NCI-H2227 (cell line): ENCODE measurements around the gene WSCD2.

Experiments
- DNase-seq: peaks from one replicate; lab custom pipeline; 2025; ENCODE audit not compliant: unreplicated experiment; lab: John Stamatoyannopoulos, UW

The WSCD2 gene

GRCh38 chr12:108156717-108157116 is 27.6 kb downstream of the WSCD2 start:
- DNase-seq, result no peak

- no peak for DNase-seq
These were observed 28.9 kb downstream of the WSCD2 start for GRCh38 chr12:108157870-108158459.

- DNase-seq, result no peak
These were observed 33.1 kb downstream of the WSCD2 start for GRCh38 chr12:108162207-108162606.

- DNase-seq, result no peak
These were observed 37.4 kb downstream of the WSCD2 start for GRCh38 chr12:108166505-108166904.

GRCh38 chr12:108167974-108168373 is 38.9 kb downstream of the WSCD2 start:
- no peak for DNase-seq

- no peak for DNase-seq
These were observed 40.6 kb downstream of the WSCD2 start for GRCh38 chr12:108169708-108170107.

- no peak for DNase-seq
These were observed 41.1 kb downstream of the WSCD2 start for GRCh38 chr12:108170164-108170563.

- DNase-seq, result no peak
These were observed 42.9 kb downstream of the WSCD2 start for GRCh38 chr12:108172033-108172432.

GRCh38 chr12:108173160-108173559 is 44.1 kb downstream of the WSCD2 start:
- peak; percentile 83 for DNase-seq

GRCh38 chr12:108173892-108174291 is 44.8 kb downstream of the WSCD2 start:
- DNase-seq, result no peak

- no peak for DNase-seq
These were observed 45.6 kb downstream of the WSCD2 start for GRCh38 chr12:108174641-108175040.

GRCh38 chr12:108175310-108175709 is 46.2 kb downstream of the WSCD2 start:
- peak; percentile 29 for DNase-seq

GRCh38 chr12:108176292-108176691 is 47.2 kb downstream of the WSCD2 start:
- DNase-seq, result no peak

- no peak for DNase-seq
These were observed 48.0 kb downstream of the WSCD2 start for GRCh38 chr12:108177131-108177530.

- no peak for DNase-seq
These were observed 50.2 kb downstream of the WSCD2 start for GRCh38 chr12:108179305-108179704.

- DNase-seq, result no peak
These were observed 51.4 kb downstream of the WSCD2 start for GRCh38 chr12:108180255-108181094.

- no peak for DNase-seq
These were observed 52.0 kb downstream of the WSCD2 start for GRCh38 chr12:108181095-108181454.

GRCh38 chr12:108182096-108182495 is 53.0 kb downstream of the WSCD2 start:
- peak; percentile 49 for DNase-seq

GRCh38 chr12:108185002-108185401 is 55.9 kb downstream of the WSCD2 start:
- DNase-seq, result no peak

- no peak for DNase-seq
These were observed 58.7 kb downstream of the WSCD2 start for GRCh38 chr12:108187831-108188230.

- DNase-seq, result peak; percentile 72
These were observed 61.4 kb downstream of the WSCD2 start for GRCh38 chr12:108190529-108190928.

- no peak for DNase-seq
These were observed 62.0 kb downstream of the WSCD2 start for GRCh38 chr12:108191086-108191485.

GRCh38 chr12:108191938-108192337 is 62.9 kb downstream of the WSCD2 start:
- DNase-seq, result peak; percentile 33
